ENCODE results near the gene TREML2. TPM values are rescaled to one million over a fixed set of nuclear protein-coding genes. Genes with fewer than 3 reads are reported as not detected.

Gene TREML2
- total and polyA plus RNA-seq, 8 donors = 0.09 to 0.12 TPM; not detected in 6

- no peak for TF ChIP-seq CTCF (IDR thresholded peaks at IDR 0.05)
- intact Hi-C loops (cut with DNase I) = no loop called here
- FAIRE-seq = no peak
- no peak overlapping the region for H3K27ac ChIP-seq
- no peak for ATAC-seq
- no peak overlapping the region for H3K4me3 ChIP-seq
- no peaks in the 10 kb centered on the region for H3K27me3 ChIP-seq
- H3K36me3 ChIP-seq = no peaks in the 10 kb centered on the region
- WGBS, 2 donors = 85 to 88% methylated on average over 4 of the region's 4 CpGs
- no peak for DNase-seq
- H3K9me3 ChIP-seq = no peaks in the 10 kb centered on the region
- H3K4me1 ChIP-seq = no peaks in the 10 kb centered on the region
Measured at GRCh38 chr6:41156001-41156400, 44.9 kb downstream of the TREML2 start.

GRCh38 chr6:41155132-41155805, 45.7 kb downstream of the TREML2 start:
- intact Hi-C loops (cut with DNase I) = no loop called here
- Histone ChIP-seq H3K4me1 (no peaks in the 10 kb centered on the region), H3K27me3 (no peaks in the 10 kb centered on the region), H3K27ac (no peak overlapping the region), H3K4me3 (no peak overlapping the region), H3K36me3 (no peaks in the 10 kb centered on the region), H3K9me3 (no peaks in the 10 kb centered on the region)
- TF ChIP-seq CTCF (IDR thresholded peaks at IDR 0.05) = no peak
- 30 to 41% methylated on average over 7 of the region's 7 CpGs for WGBS, 2 donors
- FAIRE-seq (no peak), ATAC-seq (no peak), DNase-seq (no peak)

- FAIRE-seq = no peak
Measured at GRCh38 chr6:41153992-41154625, 46.8 kb downstream of the TREML2 start, which contains the start of gene TREML1. TSS of gene TREML1 (minus strand) at chr6:41154347. CDS start at chr6:41154288, 59 bp downstream.

GRCh38 chr6:41153451-41153850, 47.5 kb downstream of the TREML2 start:
- 81 to 85% methylated on average over 4 of the region's 4 CpGs for WGBS, 2 donors
- FAIRE-seq = no peak
- ATAC-seq = no peak
- no peaks in the 10 kb centered on the region for H3K9me3 ChIP-seq
- no peak for DNase-seq
- no peaks in the 10 kb centered on the region for H3K4me1 ChIP-seq
- H3K27ac ChIP-seq = no peak overlapping the region
- no peak overlapping the region for H3K4me3 ChIP-seq
- no peaks in the 10 kb centered on the region for H3K27me3 ChIP-seq
- H3K36me3 ChIP-seq = no peaks in the 10 kb centered on the region
- TF ChIP-seq CTCF (IDR thresholded peaks at IDR 0.05) = no peak
- intact Hi-C loops (cut with DNase I) = no loop called here

More at GRCh38 chr6:41153992-41154625, 46.8 kb downstream of the TREML2 start, which contains the start of gene TREML1:
- DNase-seq = no peak
- TF ChIP-seq CTCF (IDR thresholded peaks at IDR 0.05) = no peak
- intact Hi-C loops (cut with DNase I) = no loop called here
- H3K36me3 ChIP-seq = no peaks in the 10 kb centered on the region
- no peaks in the 10 kb centered on the region for H3K9me3 ChIP-seq
- no peaks in the 10 kb centered on the region for H3K27me3 ChIP-seq
- H3K4me3 ChIP-seq = no peak within 1 kb of the TSS
- H3K4me1 ChIP-seq = no peaks in the 10 kb centered on the region
- 59 to 65% methylated on average over 5 of the region's 5 CpGs for WGBS, 2 donors
- no peak within 1 kb of the TSS for H3K27ac ChIP-seq
- ATAC-seq = no peak

GRCh38 chr6:41150671-41151070, 50.3 kb downstream of the TREML2 start:
- Histone ChIP-seq H3K4me1 (no peaks in the 10 kb centered on the region), H3K27ac (no peak overlapping the region), H3K4me3 (no peak overlapping the region), H3K36me3 (no peaks in the 10 kb centered on the region), H3K27me3 (no peaks in the 10 kb centered on the region), H3K9me3 (no peaks in the 10 kb centered on the region)
- TF ChIP-seq CTCF (IDR thresholded peaks at IDR 0.05) = no peak
- no peak for ATAC-seq
- FAIRE-seq = no peak
- no peak for DNase-seq
- WGBS, 2 donors = 90 to 92% methylated on average over 1 of the region's 1 CpG
- intact Hi-C loops (cut with DNase I) = no loop called here

All from pancreas (tissue), 10 donors.